Heart left ventricle (tissue), 16 donors: ENCODE measurements around the gene PPP4R2. TPM values are rescaled to one million over a fixed set of nuclear protein-coding genes. Genes with fewer than 3 reads are reported as not detected.

ENCODE experiments used
- ATAC-seq, 4 donors: fragments of 200-7000 bp; cut with Tn5 transposase; one replicate each; pipeline ENCODE4 v1.9.1; 2020 to 2022; ENCODE audit warnings: moderate library complexity in 4 of 4, mild to moderate bottlenecking in 3 of 4, moderate number of reproducible peaks in 1 of 4
- DNase-seq, 5 donors: peaks; one replicate each; pipeline ENCODE4 v3.0.0-alpha.2; 2020
- H3K27ac ChIP-seq, 12 donors: fragments of 200-600 bp; sonication (generic) in 4 of 12; one replicate each; pipeline versions ENCODE4 v1.5.0 to v1.8.0; 2016 to 2022; ENCODE audit warnings: mild to moderate bottlenecking in 2 of 12
- H3K27me3 ChIP-seq, 9 donors: fragments of 200-600 bp; sonication (generic) in 2 of 9; one replicate each; pipeline versions ENCODE4 v1.5.1 to v1.8.0; 2016 to 2022; ENCODE audit warnings: mild to moderate bottlenecking in 3 of 9
- H3K36me3 ChIP-seq, 9 donors: fragments of 200-600 bp; sonication (generic) in 2 of 9; one replicate each; pipeline versions ENCODE4 v1.5.0 to v1.8.0; 2018 to 2022; ENCODE audit warnings: mild to moderate bottlenecking in 2 of 9
- H3K4me1 ChIP-seq, 12 donors: fragments of 200-600 bp; sonication (generic) in 4 of 12; one replicate each; pipeline versions ENCODE4 v1.5.0 to v1.8.0; 2016 to 2022; ENCODE audit warnings: mild to moderate bottlenecking in 3 of 12
- H3K4me3 ChIP-seq, 12 donors: fragments of 200-600 bp; sonication (generic) in 4 of 12; one replicate each; pipeline versions ENCODE4 v1.5.0 to v1.8.0; 2017 to 2022; ENCODE audit warnings: mild to moderate bottlenecking in 9 of 12, moderate library complexity in 4 of 12
- H3K9me3 ChIP-seq, 12 donors: fragments of 200-600 bp; sonication (generic) in 4 of 12; one replicate each; pipeline versions ENCODE4 v1.5.0 to v1.8.0; 2016 to 2022; ENCODE audit warnings: mild to moderate bottlenecking in 1 of 12
- POLR2A ChIP-seq, 2 donors: fragments of 450-650 bp; IDR thresholded peaks; one replicate each; pipeline ENCODE4 v1.6.1; 2017; ENCODE audit warnings: antibody characterized with exemption in 2 of 2, mild to moderate bottlenecking in 2 of 2, moderate library complexity in 2 of 2
- WGBS, 4 donors: extraction: QIAGEN DNeasy Blood & Tissue Kit in 2 of 4; methylation state at CpG; one replicate each; pipeline versions ENCODE4 v1.1.5 to v1.1.7; 2013 to 2018; 5-methylcytosine and 5-hydroxymethylcytosine counted together
- intact Hi-C, 10 donors: fragments of 100-400 bp; cut with DNase I; formaldehyde crosslinking; loops; one replicate each; pipeline versions ENCODE4 v1.11.1 to v1.14.2; 2022
- polyA plus RNA-seq, 2 donors: library from polyadenylated mRNA; stranded (reverse); fragments of 200-250 nt; gene quantifications; one replicate each; pipeline ENCODE4 v1.2.3, GENCODE V29; 2013
- total RNA-seq, 9 donors: library from RNA; depleted of rRNA in 2 of 9; stranded (reverse); fragments of >200 nt in 2 of 9; fragmentation: NEBNext Ultra II Directional in 3 of 9; extraction: Animal tissue kit (Norgen Biotek cat#: 25700) in 3 of 9; gene quantifications; one replicate each; pipeline versions ENCODE4 v1.1.0 to v1.2.4, GENCODE V29; 2016 to 2023
- TF ChIP-seq, protein P1 (sequence below), 12 donors: fragments of 200-600 bp; sonication (generic) in 4 of 12; IDR thresholded peaks; one replicate each; pipeline versions ENCODE4 v1.5.0 to v1.8.0; 2018 to 2022; ENCODE audit warnings: antibody characterized with exemption in 12 of 12, mild to moderate bottlenecking in 5 of 12
- donor health status: ischemic (EF 13 %, LVEDD 7.1; RV severe dilation, severe dysfunction).
- donor health status: healthy with polysubstance abuse.
- donor health status: DM: no; HTN: yes; CAD: no.
- donor health status: DM: no; HTN: no; CAD: no.
- donor health status: ischemic (EF 25% LVEDD 6.9; RV normal size, moderate dysfunction).
- donor health status: ischemic (EF 25% LVEDD 5.7; RV mildly dilated, moderate dysfunction).
- donor health status: healthy.
- donor health status: DM: yes; HTN: yes; CAD: no.
- donor health status: ischemic (EF 35%, LVEDD 5.7; RV mildly dilated, moderate dysfunction).
- donor health status: nonischemic (EF 11% LVEDD 7.7; RV severe dilation, severe dysfunction).
- donor health status: DM: yes; HTN: yes; CAD: no.
- donor health status: PGD.
- donor health status: ischemic (EF 29% LVEDD 5.4; RV normal size, mild dysfunction).
- donor health status: nonischemic (EF 23%, LVEDD 6.1; RV moderate dilation, normal function).

The PPP4R2 gene
- total and polyA plus RNA-seq, 11 donors: 17.0 to 69.7 (median 48.1) TPM

DNA sequence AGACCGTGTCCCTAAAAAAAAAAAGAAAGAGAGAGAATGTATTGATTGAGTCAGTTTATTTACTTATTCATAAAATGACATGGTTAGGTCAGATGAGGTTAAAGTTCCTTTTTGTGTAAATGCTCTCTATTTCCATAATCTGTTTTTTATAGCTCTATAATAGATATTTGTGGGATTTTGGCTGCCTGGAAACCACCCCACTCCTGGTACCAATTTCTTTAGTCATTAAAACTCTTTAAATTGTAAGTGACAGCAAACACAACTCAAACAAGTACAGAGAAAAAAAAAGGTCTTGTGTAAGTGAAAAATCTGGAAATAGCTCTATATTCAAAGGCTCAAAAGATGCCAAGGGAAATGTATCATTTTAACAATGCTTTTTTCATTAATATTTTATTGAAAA is 11.0 kb upstream of the PPP4R2 start:
- WGBS, 4 donors: 78 to 100% (median 96%) methylated on average over 1 of the region's 1 CpG
- H3K4me3 ChIP-seq: no peak overlapping the region
- intact Hi-C loops: no loop called here

DNA sequence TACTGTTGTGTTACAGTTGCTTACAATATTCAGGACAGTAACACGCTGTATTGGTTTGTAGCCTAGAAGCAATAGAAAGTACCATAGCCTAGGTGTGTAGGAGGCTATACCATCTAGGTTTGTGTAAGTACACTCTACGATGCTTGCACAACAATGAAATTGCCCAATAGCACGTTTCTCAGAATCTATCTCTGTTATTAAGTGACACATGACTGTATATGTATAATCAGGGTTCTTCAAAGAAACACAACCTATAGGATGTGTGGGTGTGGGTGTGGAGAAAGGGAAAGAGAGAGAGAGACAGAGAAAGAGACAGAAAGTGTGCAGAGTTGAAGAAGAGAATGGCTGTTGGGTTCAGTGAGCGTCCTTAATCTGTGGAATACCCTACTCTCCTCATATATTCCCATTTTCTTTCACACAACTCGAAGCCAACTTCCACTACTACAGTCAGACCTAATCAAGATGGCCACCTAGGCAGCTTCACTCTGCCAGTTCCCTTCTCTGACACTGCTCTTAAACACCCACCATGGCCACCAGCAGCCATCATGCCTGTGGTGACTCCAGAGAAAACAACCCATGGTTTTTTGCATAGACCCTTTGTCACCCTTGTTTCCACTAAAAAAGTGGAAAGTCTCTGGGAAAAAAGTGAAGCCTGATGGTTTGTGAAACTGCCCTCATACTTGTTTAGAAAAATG is 5.8 kb upstream of the PPP4R2 start:
- H3K4me3 ChIP-seq: no peak overlapping the region
- ATAC-seq (no peak), DNase-seq (no peak)
- TF ChIP-seq POLR2A (IDR thresholded peaks at IDR 0.05): no peak
- TF ChIP-seq, protein P1, sequence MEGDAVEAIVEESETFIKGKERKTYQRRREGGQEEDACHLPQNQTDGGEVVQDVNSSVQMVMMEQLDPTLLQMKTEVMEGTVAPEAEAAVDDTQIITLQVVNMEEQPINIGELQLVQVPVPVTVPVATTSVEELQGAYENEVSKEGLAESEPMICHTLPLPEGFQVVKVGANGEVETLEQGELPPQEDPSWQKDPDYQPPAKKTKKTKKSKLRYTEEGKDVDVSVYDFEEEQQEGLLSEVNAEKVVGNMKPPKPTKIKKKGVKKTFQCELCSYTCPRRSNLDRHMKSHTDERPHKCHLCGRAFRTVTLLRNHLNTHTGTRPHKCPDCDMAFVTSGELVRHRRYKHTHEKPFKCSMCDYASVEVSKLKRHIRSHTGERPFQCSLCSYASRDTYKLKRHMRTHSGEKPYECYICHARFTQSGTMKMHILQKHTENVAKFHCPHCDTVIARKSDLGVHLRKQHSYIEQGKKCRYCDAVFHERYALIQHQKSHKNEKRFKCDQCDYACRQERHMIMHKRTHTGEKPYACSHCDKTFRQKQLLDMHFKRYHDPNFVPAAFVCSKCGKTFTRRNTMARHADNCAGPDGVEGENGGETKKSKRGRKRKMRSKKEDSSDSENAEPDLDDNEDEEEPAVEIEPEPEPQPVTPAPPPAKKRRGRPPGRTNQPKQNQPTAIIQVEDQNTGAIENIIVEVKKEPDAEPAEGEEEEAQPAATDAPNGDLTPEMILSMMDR (IDR thresholded peaks at IDR 0.05): no peak
- H3K36me3 ChIP-seq: no peaks in the 10 kb centered on the region
- no peaks in the 10 kb centered on the region for H3K27me3 ChIP-seq
- H3K4me1 ChIP-seq: peaks cover 0 to under 1% (median 0%) of the 10 kb centered on the region in 12 donors
- no peak overlapping the region for H3K27ac ChIP-seq
- intact Hi-C loops: no loop called here
- H3K9me3 ChIP-seq: peaks cover 0 to 5% (median 0%) of the 10 kb centered on the region in 12 donors
- WGBS, 4 donors: 86 to 92% (median 89%) methylated on average over 5 of the region's 5 CpGs

More for the DNA sequence above, 11.0 kb upstream of the PPP4R2 start:
- ATAC-seq (no peak), DNase-seq (no peak)
- TF ChIP-seq, protein P1 (IDR thresholded peaks at IDR 0.05): no peak
- no peak for TF ChIP-seq POLR2A (IDR thresholded peaks at IDR 0.05)
- H3K4me1 ChIP-seq: no peaks in the 10 kb centered on the region
- H3K9me3 ChIP-seq: peaks cover 0 to 15% (median 7%) of the 10 kb centered on the region in 12 donors
- no peak overlapping the region for H3K27ac ChIP-seq
- no peaks in the 10 kb centered on the region for H3K36me3 ChIP-seq
- H3K27me3 ChIP-seq: no peaks in the 10 kb centered on the region

DNA sequence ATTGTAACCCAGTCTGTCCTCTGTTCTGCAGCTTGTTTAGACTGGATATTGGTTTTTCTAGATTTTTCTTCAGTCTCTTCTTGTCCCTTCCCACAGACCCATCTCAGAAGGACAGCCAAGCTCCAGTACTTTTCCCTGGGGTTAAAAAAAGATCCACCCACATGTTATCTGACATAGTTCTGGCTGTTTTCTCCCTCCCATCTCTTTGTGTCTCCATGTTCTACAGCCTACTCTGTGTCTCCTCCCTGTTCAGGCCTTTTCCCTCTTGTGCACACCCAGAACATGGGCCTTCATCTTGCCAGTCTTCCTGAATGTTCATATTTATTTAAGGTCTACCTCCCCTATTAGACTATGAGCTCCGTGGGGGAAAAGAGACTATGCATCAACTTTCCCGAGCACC is 5.1 kb upstream of the PPP4R2 start:
- Histone ChIP-seq H3K9me3 (no peaks in the 10 kb centered on the region), H3K4me1 (peaks cover 0 to 7% (median 2%) of the 10 kb centered on the region in 12 donors), H3K27ac (no peak overlapping the region), H3K4me3 (no peak overlapping the region), H3K27me3 (no peaks in the 10 kb centered on the region), H3K36me3 (no peaks in the 10 kb centered on the region)
- TF ChIP-seq POLR2A (IDR thresholded peaks at IDR 0.05): no peak
- TF ChIP-seq, protein P1 (IDR thresholded peaks at IDR 0.05): no peak
- DNase-seq (no peak), ATAC-seq (no peak)
- intact Hi-C loops: no loop called here
- WGBS, 4 donors: 72 to 81% (median 76%) methylated on average over 2 of the region's 2 CpGs

DNA sequence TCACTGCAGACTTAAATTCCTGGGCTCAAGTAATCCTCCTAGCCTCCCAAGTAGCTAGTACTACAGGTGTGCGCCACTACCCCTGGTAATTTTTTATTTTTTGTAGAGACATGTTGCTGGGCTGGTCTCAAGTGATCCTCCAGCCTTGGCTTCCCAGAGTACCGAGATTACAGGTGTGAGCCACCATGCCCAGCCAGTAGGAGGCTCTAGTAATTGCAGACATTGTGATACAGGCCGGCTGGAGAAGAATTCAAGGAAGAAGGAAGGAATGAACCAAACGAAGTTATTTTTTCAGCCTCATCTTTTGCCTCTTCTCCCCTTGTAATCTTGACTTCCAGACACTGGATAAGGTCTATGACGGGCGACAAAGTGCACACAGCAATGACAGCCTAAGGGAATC is 3.2 kb upstream of the PPP4R2 start:
- Histone ChIP-seq H3K4me1 (peaks cover 0 to 16% (median 6%) of the 10 kb centered on the region in 12 donors), H3K9me3 (no peaks in the 10 kb centered on the region), H3K27me3 (no peaks in the 10 kb centered on the region), H3K36me3 (peaks cover 0 to 2% (median 0%) of the 10 kb centered on the region in 9 donors), H3K4me3 (no peak overlapping the region), H3K27ac (no peak overlapping the region)
- TF ChIP-seq, protein P1 (IDR thresholded peaks at IDR 0.05): no peak
- no peak for TF ChIP-seq POLR2A (IDR thresholded peaks at IDR 0.05)
- intact Hi-C loops: no loop called here
- ATAC-seq (no peak), DNase-seq (no peak)
- WGBS, 4 donors: 72 to 80% (median 75%) methylated on average over 6 of the region's 6 CpGs
